Fibroblast of skin of right biceps (primary cell): ENCODE measurements around the gene RBMX2.

ENCODE experiments used
- DNase-seq: peaks from one replicate; pipeline ENCODE4 v3.0.0-alpha.2; 2013

The RBMX2 gene

DNA sequence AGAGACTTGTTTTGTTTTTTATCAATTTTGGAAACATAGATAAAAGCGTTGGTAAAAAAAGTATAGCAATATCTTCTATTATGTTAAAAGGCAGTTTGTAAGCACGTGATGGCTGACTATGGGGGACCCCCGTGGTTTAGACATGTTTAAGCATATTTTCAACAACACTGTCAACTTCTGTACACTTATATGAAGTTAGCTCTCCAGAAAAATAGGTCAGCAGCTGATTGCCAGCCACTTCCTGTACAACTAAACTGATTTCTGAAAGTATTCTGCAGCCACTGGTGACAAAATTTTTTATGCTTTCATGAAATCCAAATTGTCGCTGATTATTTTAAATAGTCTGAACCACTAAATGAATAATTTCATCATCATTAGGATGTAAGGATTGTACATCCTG is 45.2 kb downstream of the RBMX2 start:
- DNase-seq, result no peak
